Nephron (organoid): ENCODE measurements around the gene WNT3A.

ENCODE experiments used
- H3K27ac Mint-ChIP-seq, 3 experiments: 2 replicates each; pipeline ENCODE4 v1.8.0; 2020; ENCODE audit warnings: mixed read lengths in 3 of 3, mild to moderate bottlenecking in 2 of 3, moderate library complexity in 1 of 3
- H3K27me3 Mint-ChIP-seq: 2 replicates; pipeline ENCODE4 v1.8.0; 2021; ENCODE audit warnings: low read depth, mild to moderate bottlenecking, moderate library complexity, mixed read lengths
- H3K36me3 Mint-ChIP-seq: 2 replicates; pipeline ENCODE4 v1.8.0; 2020; ENCODE audit warnings: low read depth, mixed read lengths
- H3K4me1 Mint-ChIP-seq: 2 replicates; pipeline ENCODE4 v1.8.0; 2020; ENCODE audit warnings: mixed read lengths
- H3K4me3 Mint-ChIP-seq, 3 experiments: 2 replicates each; pipeline ENCODE4 v1.8.0; 2020; ENCODE audit warnings: mild to moderate bottlenecking in 3 of 3, mixed read lengths in 3 of 3, moderate library complexity in 2 of 3
- H3K9me3 Mint-ChIP-seq: 2 replicates; pipeline ENCODE4 v1.8.0; 2020; ENCODE audit warnings: mixed read lengths
- TF ChIP-seq, protein P1 (sequence below), 3 experiments: fragments of 200-600 bp; sonication (generic); IDR thresholded peaks; one replicate each; pipeline ENCODE4 v1.5.0; 2021; ENCODE audit warnings: antibody characterized with exemption in 3 of 3; ENCODE audit not compliant: unreplicated experiment in 3 of 3

WNT3A gene

DNA sequence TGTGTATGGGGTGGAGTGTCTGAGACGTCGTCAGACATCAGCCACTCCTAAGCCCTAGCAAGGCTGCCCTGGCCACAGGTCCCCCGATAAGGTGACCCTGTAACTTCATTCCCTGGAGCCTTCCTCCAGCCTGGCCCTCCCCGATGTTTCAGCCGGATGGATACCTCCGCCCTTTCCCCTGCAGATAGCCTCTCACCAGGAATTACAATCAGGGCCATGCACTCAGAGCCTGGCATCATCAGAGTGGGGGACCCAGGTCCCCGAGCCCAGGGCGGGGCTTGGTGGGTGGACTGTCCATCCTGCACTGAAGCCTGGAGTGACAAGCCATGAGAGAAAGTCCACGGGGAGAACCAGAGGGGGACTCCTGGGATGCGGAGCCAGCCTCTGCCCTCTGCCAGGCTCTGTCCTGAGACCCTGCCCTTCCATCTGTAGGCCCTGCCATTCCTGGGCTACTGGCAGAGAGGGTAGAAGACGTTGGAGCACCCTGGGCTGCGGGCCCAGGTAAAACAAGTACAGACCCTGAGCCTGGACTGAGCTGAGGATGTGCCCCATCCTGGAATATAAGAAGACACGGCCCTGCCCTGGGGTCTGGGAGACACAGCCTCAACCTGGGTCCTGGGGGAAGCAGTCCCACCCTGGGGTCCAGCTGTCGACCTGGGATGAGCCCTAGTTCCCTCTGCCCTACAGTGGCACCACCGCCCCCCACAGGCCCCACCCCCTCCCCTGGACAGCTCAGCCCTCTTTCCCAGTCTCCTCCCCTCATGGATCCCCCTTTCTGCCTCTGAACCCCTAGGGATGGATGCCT lies 58.9 kb downstream of the WNT3A start:
- Mint-ChIP-seq H3K27ac (no peak overlapping the region), H3K4me1 (no peaks in the 10 kb centered on the region), H3K4me3 (no peak overlapping the region), H3K36me3 (no peaks in the 10 kb centered on the region), H3K9me3 (no peaks in the 10 kb centered on the region), H3K27me3 (peaks cover 67% of the 10 kb centered on the region)
- TF ChIP-seq, protein P1, sequence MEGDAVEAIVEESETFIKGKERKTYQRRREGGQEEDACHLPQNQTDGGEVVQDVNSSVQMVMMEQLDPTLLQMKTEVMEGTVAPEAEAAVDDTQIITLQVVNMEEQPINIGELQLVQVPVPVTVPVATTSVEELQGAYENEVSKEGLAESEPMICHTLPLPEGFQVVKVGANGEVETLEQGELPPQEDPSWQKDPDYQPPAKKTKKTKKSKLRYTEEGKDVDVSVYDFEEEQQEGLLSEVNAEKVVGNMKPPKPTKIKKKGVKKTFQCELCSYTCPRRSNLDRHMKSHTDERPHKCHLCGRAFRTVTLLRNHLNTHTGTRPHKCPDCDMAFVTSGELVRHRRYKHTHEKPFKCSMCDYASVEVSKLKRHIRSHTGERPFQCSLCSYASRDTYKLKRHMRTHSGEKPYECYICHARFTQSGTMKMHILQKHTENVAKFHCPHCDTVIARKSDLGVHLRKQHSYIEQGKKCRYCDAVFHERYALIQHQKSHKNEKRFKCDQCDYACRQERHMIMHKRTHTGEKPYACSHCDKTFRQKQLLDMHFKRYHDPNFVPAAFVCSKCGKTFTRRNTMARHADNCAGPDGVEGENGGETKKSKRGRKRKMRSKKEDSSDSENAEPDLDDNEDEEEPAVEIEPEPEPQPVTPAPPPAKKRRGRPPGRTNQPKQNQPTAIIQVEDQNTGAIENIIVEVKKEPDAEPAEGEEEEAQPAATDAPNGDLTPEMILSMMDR (IDR thresholded peaks at IDR 0.05; ENCODE audit: unreplicated experiment in 3 of 3) = no peak

DNA sequence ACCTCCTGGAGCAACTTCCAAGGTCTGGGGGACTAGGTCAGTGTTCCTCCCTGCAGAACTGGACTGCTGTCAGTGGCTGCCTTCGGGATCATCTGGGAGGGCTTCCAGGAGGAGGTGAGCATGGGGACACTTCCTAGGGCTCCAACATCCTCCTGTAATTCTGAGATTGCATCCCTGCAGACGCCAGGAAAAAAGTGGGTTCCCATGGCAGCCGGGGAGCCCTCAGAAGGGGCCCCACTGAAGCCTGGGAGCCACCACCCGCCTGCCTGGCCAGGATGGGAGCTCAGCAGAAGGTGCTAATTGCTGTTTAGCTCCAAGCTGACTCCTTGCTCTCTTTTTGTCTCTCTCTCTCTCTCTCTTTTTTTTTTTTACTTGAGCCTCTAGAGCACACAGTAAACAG lies 59.6 kb downstream of the WNT3A start:
- H3K27ac Mint-ChIP-seq = no peak overlapping the region

DNA sequence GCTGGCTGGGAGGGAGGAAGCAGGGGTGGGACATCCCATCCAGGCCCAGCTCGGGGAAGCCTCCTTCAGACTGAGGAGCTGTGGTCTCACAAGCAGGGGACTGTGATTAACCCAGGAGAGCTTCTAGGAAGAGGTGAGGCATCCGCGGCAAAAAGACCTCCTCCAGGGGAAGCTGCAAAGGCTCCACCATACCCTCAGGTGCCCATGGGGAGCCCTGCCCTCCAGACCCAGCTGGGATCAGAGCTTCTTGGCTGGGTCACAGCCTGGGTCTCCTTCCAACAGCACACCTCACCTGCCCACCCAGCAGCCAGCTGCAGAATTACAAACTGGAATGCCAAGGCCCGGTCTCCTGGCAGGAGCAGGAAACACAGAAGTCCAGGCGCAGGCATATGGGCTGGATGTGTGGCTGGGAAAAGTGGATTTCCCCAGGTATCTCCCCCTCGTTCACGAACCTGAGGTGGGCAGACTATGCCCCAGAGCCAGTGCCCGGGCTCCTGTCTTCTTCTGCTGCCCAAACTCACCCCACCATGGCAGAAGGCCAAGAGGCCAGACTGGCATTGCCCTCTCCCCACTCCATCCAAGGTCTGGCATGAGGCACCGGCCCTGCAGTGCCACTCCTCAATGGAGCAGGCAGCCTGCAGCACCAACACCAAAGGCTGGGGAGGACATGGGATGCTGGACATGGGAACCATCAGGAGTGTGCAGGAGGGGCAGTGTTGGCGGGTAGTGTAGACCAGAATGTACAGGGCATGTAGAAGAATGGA lies 60.3 kb downstream of the WNT3A start:
- no peak overlapping the region for H3K4me3 Mint-ChIP-seq
- peaks cover 58% of the 10 kb centered on the region for H3K27me3 Mint-ChIP-seq
- TF ChIP-seq, protein P1 (IDR thresholded peaks at IDR 0.05; ENCODE audit: unreplicated experiment in 3 of 3) = no peak
- no peak overlapping the region for H3K27ac Mint-ChIP-seq
- no peaks in the 10 kb centered on the region for H3K4me1 Mint-ChIP-seq
- no peaks in the 10 kb centered on the region for H3K9me3 Mint-ChIP-seq
- H3K36me3 Mint-ChIP-seq = no peaks in the 10 kb centered on the region

More for the DNA sequence above, 59.6 kb downstream of the WNT3A start:
- peaks cover 65% of the 10 kb centered on the region for H3K27me3 Mint-ChIP-seq
- H3K36me3 Mint-ChIP-seq = no peaks in the 10 kb centered on the region
- no peaks in the 10 kb centered on the region for H3K4me1 Mint-ChIP-seq
- no peak overlapping the region for H3K4me3 Mint-ChIP-seq
- no peaks in the 10 kb centered on the region for H3K9me3 Mint-ChIP-seq
- TF ChIP-seq, protein P1 (IDR thresholded peaks at IDR 0.05; ENCODE audit: unreplicated experiment in 3 of 3) = no peak

DNA sequence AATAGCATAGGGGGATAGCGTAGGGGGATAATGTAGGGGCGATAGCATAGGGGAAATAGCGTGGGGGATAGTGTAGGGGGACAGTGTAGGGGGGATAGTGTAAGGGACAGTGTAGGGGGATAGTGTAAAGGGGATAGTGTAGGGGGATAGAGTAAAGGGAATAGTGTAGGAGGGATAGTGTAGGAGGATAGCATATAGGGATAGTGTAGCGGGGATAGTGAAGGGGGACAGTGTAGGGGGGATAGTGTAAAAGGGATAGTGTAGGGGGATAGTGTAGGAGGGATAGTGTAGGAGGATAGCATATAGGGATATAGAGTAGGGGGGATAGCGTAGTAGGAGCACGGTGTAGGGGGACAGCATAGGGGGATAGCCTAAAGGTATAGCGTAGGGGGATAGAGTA lies 61.6 kb downstream of the WNT3A start:
- Mint-ChIP-seq H3K9me3 (no peaks in the 10 kb centered on the region), H3K4me3 (no peak overlapping the region), H3K27me3 (peaks cover 49% of the 10 kb centered on the region), H3K4me1 (no peaks in the 10 kb centered on the region), H3K27ac (no peak overlapping the region), H3K36me3 (no peaks in the 10 kb centered on the region)
- TF ChIP-seq, protein P1 (IDR thresholded peaks at IDR 0.05; ENCODE audit: unreplicated experiment in 3 of 3) = no peak

DNA sequence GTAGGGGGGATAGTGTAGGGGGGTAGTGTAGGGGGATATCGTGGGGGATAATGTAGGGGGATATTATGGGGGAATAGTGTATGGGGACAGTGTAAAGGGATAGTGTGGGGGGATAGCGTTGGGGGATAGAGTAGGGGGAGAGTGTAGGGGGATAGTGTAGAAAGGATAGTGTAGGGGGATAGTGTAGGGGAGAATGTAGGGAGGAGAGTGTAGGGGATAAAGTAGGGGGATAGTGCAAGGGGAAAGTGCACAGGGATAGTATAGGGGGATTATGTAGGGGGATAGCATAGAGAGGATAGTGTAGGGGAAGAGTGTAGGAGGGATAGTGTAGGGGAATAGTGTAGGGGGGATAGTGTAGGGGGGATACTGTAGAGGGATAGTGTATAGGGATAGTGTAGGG lies 63.4 kb downstream of the WNT3A start:
- peaks cover 6% of the 10 kb centered on the region for H3K4me1 Mint-ChIP-seq
- TF ChIP-seq, protein P1 (IDR thresholded peaks at IDR 0.05; ENCODE audit: unreplicated experiment in 3 of 3) = no peak
- peaks cover 54% of the 10 kb centered on the region for H3K27me3 Mint-ChIP-seq
- H3K9me3 Mint-ChIP-seq = no peaks in the 10 kb centered on the region
- no peak overlapping the region for H3K4me3 Mint-ChIP-seq
- H3K36me3 Mint-ChIP-seq = no peaks in the 10 kb centered on the region
- no peak overlapping the region for H3K27ac Mint-ChIP-seq
